ENCODE results near the gene GCNT2.

The GCNT2 gene

DNA sequence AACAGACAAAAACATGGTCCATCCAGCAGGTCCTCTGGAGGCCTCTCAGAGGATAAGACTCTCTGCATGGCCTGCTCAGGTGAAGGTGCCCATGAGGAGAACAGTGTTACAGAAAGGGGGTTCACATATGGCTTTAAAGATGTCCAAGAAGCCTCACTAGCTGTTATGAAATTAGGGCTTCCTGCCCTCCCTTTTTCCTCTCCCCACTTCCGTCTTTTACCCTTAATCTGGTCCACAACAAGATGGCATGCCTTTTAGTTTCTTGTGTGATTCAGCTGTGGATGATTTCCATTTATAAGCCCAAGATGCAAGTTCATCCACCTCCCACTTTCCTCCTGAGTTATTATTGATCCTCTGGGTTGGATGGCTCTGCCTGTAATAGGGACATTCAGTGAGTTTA is 14.0 kb downstream of the GCNT2 start:
- no peak for DNase-seq (ENCODE audit: extremely low read depth, insufficient read length)
- TF ChIP-seq, protein P1, sequence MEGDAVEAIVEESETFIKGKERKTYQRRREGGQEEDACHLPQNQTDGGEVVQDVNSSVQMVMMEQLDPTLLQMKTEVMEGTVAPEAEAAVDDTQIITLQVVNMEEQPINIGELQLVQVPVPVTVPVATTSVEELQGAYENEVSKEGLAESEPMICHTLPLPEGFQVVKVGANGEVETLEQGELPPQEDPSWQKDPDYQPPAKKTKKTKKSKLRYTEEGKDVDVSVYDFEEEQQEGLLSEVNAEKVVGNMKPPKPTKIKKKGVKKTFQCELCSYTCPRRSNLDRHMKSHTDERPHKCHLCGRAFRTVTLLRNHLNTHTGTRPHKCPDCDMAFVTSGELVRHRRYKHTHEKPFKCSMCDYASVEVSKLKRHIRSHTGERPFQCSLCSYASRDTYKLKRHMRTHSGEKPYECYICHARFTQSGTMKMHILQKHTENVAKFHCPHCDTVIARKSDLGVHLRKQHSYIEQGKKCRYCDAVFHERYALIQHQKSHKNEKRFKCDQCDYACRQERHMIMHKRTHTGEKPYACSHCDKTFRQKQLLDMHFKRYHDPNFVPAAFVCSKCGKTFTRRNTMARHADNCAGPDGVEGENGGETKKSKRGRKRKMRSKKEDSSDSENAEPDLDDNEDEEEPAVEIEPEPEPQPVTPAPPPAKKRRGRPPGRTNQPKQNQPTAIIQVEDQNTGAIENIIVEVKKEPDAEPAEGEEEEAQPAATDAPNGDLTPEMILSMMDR (IDR thresholded peaks at IDR 0.05; ENCODE audit: insufficient read depth, low read length, poor library complexity, severe bottlenecking), result no peak
- H3K27me3 ChIP-seq (replicated peaks; ENCODE audit: control insufficient read depth, insufficient read depth, low read length), result no peaks in the 10 kb centered on the region
- H3K36me3 ChIP-seq (ENCODE audit: control insufficient read depth, insufficient read depth, low read length), result no peaks in the 10 kb centered on the region
- no peak overlapping the region; the same call in 1 of the 2 replicates for H3K4me3 ChIP-seq (replicated peaks; ENCODE audit: low read depth, low read length)

DNA sequence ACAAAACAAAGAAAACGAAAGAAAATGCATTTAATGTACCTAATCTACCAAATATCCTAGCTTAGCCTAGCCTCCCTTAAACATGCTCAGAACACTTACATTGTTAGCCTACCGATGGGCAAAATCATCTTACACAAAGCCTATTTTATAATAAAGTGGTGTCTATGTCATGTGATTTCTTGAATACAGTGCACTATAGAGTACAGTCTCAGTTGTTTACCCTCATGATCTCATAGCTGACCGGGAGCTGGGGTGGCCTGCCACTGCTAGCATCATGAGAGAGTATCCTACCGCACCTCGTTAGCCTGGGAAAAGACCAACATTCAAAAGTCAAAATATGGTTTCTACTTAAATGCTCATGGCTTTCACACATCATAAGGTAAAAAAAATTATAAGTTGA is 16.6 kb downstream of the GCNT2 start:
- no peaks in the 10 kb centered on the region for H3K36me3 ChIP-seq (ENCODE audit: control insufficient read depth, insufficient read depth, low read length)
- no peaks in the 10 kb centered on the region for H3K27me3 ChIP-seq (replicated peaks; ENCODE audit: control insufficient read depth, insufficient read depth, low read length)
- TF ChIP-seq, protein P1 (IDR thresholded peaks at IDR 0.05; ENCODE audit: insufficient read depth, low read length, poor library complexity, severe bottlenecking), result no peak
- DNase-seq (ENCODE audit: extremely low read depth, insufficient read length), result no peak
- H3K4me3 ChIP-seq (replicated peaks; ENCODE audit: low read depth, low read length), result no peak overlapping the region

DNA sequence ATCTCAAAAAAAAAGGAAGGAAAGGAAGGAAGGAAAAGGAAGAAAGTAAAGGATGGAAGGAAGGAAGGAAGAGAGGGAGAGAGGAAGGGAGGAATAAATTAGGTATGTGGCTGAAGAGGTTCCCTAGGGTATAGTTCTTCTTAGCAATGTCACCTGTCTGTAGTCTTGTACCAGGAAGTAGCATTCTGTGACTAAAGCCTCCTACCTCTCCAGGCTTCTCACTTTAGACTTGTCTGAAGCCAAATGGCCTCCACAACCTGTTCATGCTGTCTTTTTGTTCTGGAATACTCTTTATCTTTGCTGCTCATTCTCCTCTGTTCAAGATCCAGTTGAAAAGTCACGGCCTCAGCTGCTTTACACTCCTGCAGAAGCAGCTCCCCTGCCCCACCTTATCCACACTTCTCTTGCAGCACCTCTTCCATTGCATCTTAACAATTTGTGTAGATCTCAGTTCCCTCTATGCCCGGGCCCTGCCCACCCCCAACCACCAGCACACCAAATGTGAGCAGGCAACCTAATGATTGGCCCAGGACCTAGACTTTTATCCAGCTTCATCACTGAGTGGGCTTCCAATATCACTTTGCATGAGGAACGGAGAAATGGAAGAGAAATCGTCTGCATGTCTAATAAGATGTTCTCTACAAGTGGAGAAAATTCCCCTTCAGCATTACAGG is 19.1 kb downstream of the GCNT2 start:
- no peak for DNase-seq (ENCODE audit: extremely low read depth, insufficient read length)
- Histone ChIP-seq H3K4me3 (replicated peaks; ENCODE audit: low read depth, low read length) (no peak overlapping the region; the same call in 1 of the 2 replicates), H3K36me3 (ENCODE audit: control insufficient read depth, insufficient read depth, low read length) (no peaks in the 10 kb centered on the region), H3K27me3 (replicated peaks; ENCODE audit: control insufficient read depth, insufficient read depth, low read length) (no peaks in the 10 kb centered on the region)
- TF ChIP-seq, protein P1 (IDR thresholded peaks at IDR 0.05; ENCODE audit: insufficient read depth, low read length, poor library complexity, severe bottlenecking), result no peak

DNA sequence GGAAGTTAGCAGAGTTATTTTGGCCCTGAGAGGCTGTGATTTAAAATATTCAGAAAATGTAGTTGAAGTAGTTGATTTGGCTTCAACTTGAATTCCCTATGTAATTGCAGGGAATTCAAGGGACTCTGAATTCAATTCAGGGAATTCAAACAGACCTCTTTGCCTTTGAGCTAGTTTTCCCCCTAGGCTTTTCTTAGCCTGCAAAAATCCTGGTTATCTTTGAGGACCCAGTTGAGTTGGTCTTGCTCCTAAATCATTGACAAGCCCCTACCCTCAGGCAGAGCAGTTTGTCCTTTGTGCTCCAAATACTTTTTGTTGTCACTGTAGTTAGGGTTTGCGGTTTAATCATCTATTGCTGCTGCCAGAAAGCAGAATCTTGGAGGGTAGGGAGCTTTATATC is 20.4 kb downstream of the GCNT2 start:
- no peak for DNase-seq (ENCODE audit: extremely low read depth, insufficient read length)
- no peaks in the 10 kb centered on the region for H3K27me3 ChIP-seq (replicated peaks; ENCODE audit: control insufficient read depth, insufficient read depth, low read length)
- TF ChIP-seq, protein P1 (IDR thresholded peaks at IDR 0.05; ENCODE audit: insufficient read depth, low read length, poor library complexity, severe bottlenecking), result no peak
- H3K36me3 ChIP-seq (ENCODE audit: control insufficient read depth, insufficient read depth, low read length), result no peaks in the 10 kb centered on the region
- no peak overlapping the region for H3K4me3 ChIP-seq (replicated peaks; ENCODE audit: low read depth, low read length)

DNA sequence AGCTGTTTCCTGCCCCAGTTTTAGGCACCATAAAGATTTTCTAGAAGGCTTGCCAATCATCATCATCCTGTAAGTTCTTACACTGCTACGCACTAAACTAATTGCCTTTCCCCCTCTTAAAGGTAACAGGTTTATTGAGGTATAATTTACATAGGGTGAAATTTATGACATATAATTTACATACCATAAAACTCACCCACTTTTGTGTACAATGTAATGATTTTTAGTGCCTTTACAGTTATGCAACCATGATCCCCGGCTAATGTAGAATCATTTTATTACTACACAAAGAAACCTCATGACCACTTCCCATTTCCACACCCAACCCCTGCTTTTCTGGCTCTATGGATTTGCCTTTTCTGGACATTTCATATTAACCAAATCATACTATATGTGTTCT is 21.1 kb downstream of the GCNT2 start:
- TF ChIP-seq, protein P1 (IDR thresholded peaks at IDR 0.05; ENCODE audit: insufficient read depth, low read length, poor library complexity, severe bottlenecking), result no peak
- no peaks in the 10 kb centered on the region for H3K27me3 ChIP-seq (replicated peaks; ENCODE audit: control insufficient read depth, insufficient read depth, low read length)

DNA sequence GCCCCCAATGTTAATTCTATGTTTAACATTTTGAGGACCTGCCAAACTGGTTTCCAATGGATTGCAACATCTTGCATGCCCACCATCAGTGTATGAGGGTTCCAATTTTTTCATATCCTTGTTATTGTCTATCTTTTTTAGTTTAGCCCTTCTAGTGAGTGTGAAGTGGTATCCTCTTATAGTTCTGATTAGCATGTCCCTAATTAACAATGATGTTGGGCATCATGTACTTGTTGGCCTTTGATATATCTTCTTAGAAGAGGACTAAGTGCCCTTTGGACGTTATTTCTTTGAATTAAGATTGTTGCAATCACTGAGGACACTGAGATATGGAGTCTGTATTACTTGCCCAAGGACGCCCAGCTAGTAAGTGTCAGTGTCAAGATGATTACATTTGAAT is 22.3 kb downstream of the GCNT2 start:
- Histone ChIP-seq H3K4me3 (replicated peaks; ENCODE audit: low read depth, low read length) (no peak overlapping the region), H3K27me3 (replicated peaks; ENCODE audit: control insufficient read depth, insufficient read depth, low read length) (no peaks in the 10 kb centered on the region), H3K36me3 (ENCODE audit: control insufficient read depth, insufficient read depth, low read length) (no peaks in the 10 kb centered on the region; the same call in 1 of the 2 replicates)
- no peak for DNase-seq (ENCODE audit: extremely low read depth, insufficient read length)
- TF ChIP-seq, protein P1 (IDR thresholded peaks at IDR 0.05; ENCODE audit: insufficient read depth, low read length, poor library complexity, severe bottlenecking), result no peak

More for the DNA sequence above, 21.1 kb downstream of the GCNT2 start:
- Histone ChIP-seq H3K36me3 (ENCODE audit: control insufficient read depth, insufficient read depth, low read length) (no peaks in the 10 kb centered on the region), H3K4me3 (replicated peaks; ENCODE audit: low read depth, low read length) (no peak overlapping the region)
- no peak for DNase-seq (ENCODE audit: extremely low read depth, insufficient read length)

Measured in GM06990 (cell line).